Breast epithelium (tissue), 4 donors: Measurements from ENCODE around the gene MRPL43. TPM values are rescaled to one million over a fixed set of nuclear protein-coding genes. Genes with fewer than 3 reads are reported as not detected.

ENCODE experiments used
- DNase-seq, 2 donors: peaks; one replicate each; pipeline ENCODE4 v3.0.0-alpha.2; 2019; ENCODE audit warnings: low spot score in 2 of 2
- H3K27ac ChIP-seq, 2 donors: fragments of 200-600 bp; sonication (generic) in 1 of 2; one replicate each; pipeline ENCODE4 v1.5.1; 2016 to 2019; ENCODE audit warnings: mild to moderate bottlenecking in 1 of 2
- H3K27me3 ChIP-seq, 2 donors: fragments of 200-600 bp; sonication (generic) in 1 of 2; one replicate each; pipeline versions ENCODE4 v1.5.1 to v1.6.0; 2017 to 2019; ENCODE audit warnings: control low read depth in 1 of 2, mild to moderate bottlenecking in 1 of 2
- H3K36me3 ChIP-seq: fragments of 200-600 bp; one replicate; pipeline ENCODE4 v1.5.1; 2019
- H3K4me1 ChIP-seq, 2 donors: fragments of 200-600 bp; sonication (generic); one replicate each; pipeline ENCODE4 v1.5.1; 2016 to 2019; ENCODE audit warnings: control low read depth in 1 of 2
- H3K4me3 ChIP-seq, 3 donors: fragments of 200-600 bp; sonication (generic); 1 replicate in 2 of 3; 2 replicates in 1 of 3; pipeline ENCODE4 v1.5.1; 2016 to 2019; ENCODE audit warnings: mild to moderate bottlenecking in 3 of 3, moderate library complexity in 2 of 3
- H3K9me3 ChIP-seq, 2 donors: fragments of 200-600 bp; sonication (generic) in 1 of 2; one replicate each; pipeline ENCODE4 v1.5.1; 2016 to 2019; ENCODE audit warnings: control low read depth in 1 of 2
- CTCF ChIP-seq, 3 donors: fragments of 450-650 bp; IDR thresholded peaks; one replicate each; pipeline ENCODE4 v1.5.1; 2016 to 2017; ENCODE audit warnings: antibody characterized with exemption in 3 of 3, mild to moderate bottlenecking in 3 of 3, moderate library complexity in 3 of 3
- POLR2A ChIP-seq: fragments of 450-650 bp; IDR thresholded peaks from one replicate; pipeline ENCODE4 v1.6.1; 2016; ENCODE audit warnings: antibody characterized with exemption, mild to moderate bottlenecking, moderate library complexity
- POLR2AphosphoS5 ChIP-seq, 3 donors: sonication (generic); formaldehyde crosslinking; IDR thresholded peaks; one replicate each; pipeline ENCODE4 v1.6.1; 2017; ENCODE audit warnings: antibody characterized with exemption in 3 of 3
- intact Hi-C: fragments of 100-400 bp; cut with DNase I; formaldehyde crosslinking; loops from one replicate; pipeline ENCODE4 v1.15.1; 2023; ENCODE audit warnings: low total_unique reads
- total RNA-seq, 3 donors: library from RNA; depleted of rRNA; stranded (reverse); fragments of >200 nt; gene quantifications; one replicate each; pipeline ENCODE4 v1.1.0, GENCODE V29; 2016

MRPL43 gene
- total RNA-seq, 3 donors from 2014 or later = 75.4 to 104 (median 84.6) TPM

DNA sequence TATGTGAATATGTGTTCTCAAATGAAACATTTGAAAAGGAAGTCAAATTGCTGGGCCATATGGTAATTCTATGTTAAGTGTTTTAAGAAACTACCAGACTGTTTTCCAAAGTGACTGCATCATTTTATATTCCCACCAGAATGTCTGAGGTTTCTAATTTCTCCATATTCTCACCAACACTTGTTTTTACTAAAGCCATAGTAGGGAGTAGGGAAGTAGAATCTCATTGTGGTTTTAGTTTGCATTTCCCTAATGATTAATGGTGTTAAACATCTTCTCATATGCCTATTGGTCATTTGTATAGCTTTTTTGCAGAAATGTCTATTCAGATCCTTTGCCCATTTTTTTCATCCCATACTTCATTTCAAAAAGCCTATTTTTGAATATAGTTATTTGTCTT is 27.0 kb downstream of the MRPL43 start:
- Histone ChIP-seq H3K36me3 (peaks cover 3% of the 10 kb centered on the region), H3K9me3 (no peaks in the 10 kb centered on the region), H3K4me3 (no peak overlapping the region), H3K4me1 (no peaks in the 10 kb centered on the region), H3K27ac (no peak overlapping the region), H3K27me3 (no peaks in the 10 kb centered on the region)
- no peak for TF ChIP-seq POLR2AphosphoS5 (IDR thresholded peaks at IDR 0.05)
- TF ChIP-seq POLR2A = no peak
- TF ChIP-seq CTCF (IDR thresholded peaks at IDR 0.05) = no peak
- intact Hi-C loops = no loop called here
- DNase-seq = no peak

DNA sequence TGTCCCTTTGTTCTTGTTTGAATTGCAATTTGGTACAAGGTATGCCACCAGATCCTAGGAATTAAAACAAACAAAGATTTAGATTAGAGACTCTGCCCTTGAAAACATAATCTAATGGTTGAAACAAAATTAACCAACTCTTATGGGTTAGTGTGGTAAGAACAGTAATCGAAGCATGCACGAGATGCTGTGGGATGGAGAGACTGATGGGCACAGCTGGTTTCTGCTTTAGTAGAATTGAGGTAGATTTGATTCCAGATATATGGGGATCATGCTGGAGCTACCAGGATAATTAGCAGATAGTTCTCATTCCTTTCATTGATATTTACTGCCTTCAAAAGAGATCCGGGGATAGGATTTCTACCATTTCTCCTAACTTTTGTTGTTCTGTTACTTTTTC is 38.4 kb downstream of the MRPL43 start:
- H3K9me3 ChIP-seq = no peaks in the 10 kb centered on the region
- no peaks in the 10 kb centered on the region for H3K27me3 ChIP-seq
- intact Hi-C loops = no loop called here
- no peak for DNase-seq
- H3K4me3 ChIP-seq = no peak overlapping the region
- H3K27ac ChIP-seq = no peak overlapping the region
- H3K36me3 ChIP-seq = no peaks in the 10 kb centered on the region
- TF ChIP-seq CTCF (IDR thresholded peaks at IDR 0.05) = no peak
- no peak for TF ChIP-seq POLR2AphosphoS5 (IDR thresholded peaks at IDR 0.05)
- TF ChIP-seq POLR2A = no peak
- no peaks in the 10 kb centered on the region for H3K4me1 ChIP-seq

- no peak for DNase-seq
- H3K27ac ChIP-seq = no peak overlapping the region
- H3K27me3 ChIP-seq = no peaks in the 10 kb centered on the region
- no peak for TF ChIP-seq POLR2AphosphoS5 (IDR thresholded peaks at IDR 0.05)
- TF ChIP-seq POLR2A = no peak
- TF ChIP-seq CTCF (IDR thresholded peaks at IDR 0.05) = no peak
- H3K4me1 ChIP-seq = no peaks in the 10 kb centered on the region
- no peak overlapping the region for H3K4me3 ChIP-seq
- no peaks in the 10 kb centered on the region for H3K36me3 ChIP-seq
- no peaks in the 10 kb centered on the region for H3K9me3 ChIP-seq
- intact Hi-C loops = no loop called here
Observed at GRCh38 chr10:100945754-100946153, 41.5 kb downstream of the MRPL43 start.

DNA sequence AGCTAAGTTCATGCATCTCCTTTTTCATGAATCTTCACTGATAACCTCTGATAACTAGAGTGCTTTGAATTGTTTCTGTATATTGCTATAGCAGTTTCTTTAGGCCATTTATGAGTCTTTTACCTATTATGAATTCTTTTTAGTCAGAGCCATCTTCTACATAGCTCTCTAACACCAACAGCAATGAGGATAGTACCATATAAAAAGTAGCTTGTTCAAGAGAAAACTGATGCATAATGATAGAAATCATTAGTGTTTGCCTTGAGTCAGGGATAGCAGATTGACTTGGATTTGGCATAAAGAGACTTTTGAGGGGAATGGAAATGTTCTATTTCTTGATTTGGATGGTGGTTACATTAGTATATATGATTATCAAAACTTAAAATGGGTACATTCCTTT is 43.8 kb downstream of the MRPL43 start:
- H3K36me3 ChIP-seq = no peaks in the 10 kb centered on the region
- no peaks in the 10 kb centered on the region for H3K4me1 ChIP-seq
- H3K27me3 ChIP-seq = no peaks in the 10 kb centered on the region
- TF ChIP-seq POLR2AphosphoS5 (IDR thresholded peaks at IDR 0.05) (no peak), CTCF (IDR thresholded peaks at IDR 0.05) (no peak), POLR2A (no peak)
- H3K9me3 ChIP-seq = no peaks in the 10 kb centered on the region
- no peak for DNase-seq
- intact Hi-C loops = no loop called here
- H3K27ac ChIP-seq = no peak overlapping the region
- no peak overlapping the region for H3K4me3 ChIP-seq

GRCh38 chr10:100942229-100942628 is 45.1 kb downstream of the MRPL43 start:
- no peak overlapping the region for H3K4me3 ChIP-seq
- no peaks in the 10 kb centered on the region for H3K36me3 ChIP-seq
- H3K27me3 ChIP-seq = no peaks in the 10 kb centered on the region
- no peaks in the 10 kb centered on the region for H3K9me3 ChIP-seq
- DNase-seq = no peak
- H3K4me1 ChIP-seq = no peaks in the 10 kb centered on the region
- TF ChIP-seq POLR2AphosphoS5 (IDR thresholded peaks at IDR 0.05) (no peak), POLR2A (no peak), CTCF (IDR thresholded peaks at IDR 0.05) (no peak)
- no peak overlapping the region for H3K27ac ChIP-seq
- intact Hi-C loops = no loop called here
